HUES6 (cell line): ENCODE measurements around the gene FRK.
"Not testable (repeated sequence)": the region's sequence is repeated elsewhere in the genome, so short reads cannot be mapped to it uniquely, and the experiment has no call there.

ENCODE experiments used
- H3K27ac ChIP-seq: 2 replicates; pipeline ENCODE4 v1.7.0; 2013; ENCODE audit warnings: low read depth, mild to moderate bottlenecking, low read length, inconsistent platforms
- H3K27me3 ChIP-seq: 2 replicates; pipeline ENCODE4 v1.6.1; 2013; ENCODE audit warnings: low read length; ENCODE audit not compliant: control insufficient read depth, insufficient read depth
- H3K36me3 ChIP-seq: 2 replicates; pipeline ENCODE4 v1.6.1; 2013; ENCODE audit warnings: low read length; ENCODE audit not compliant: control insufficient read depth, insufficient read depth
- H3K4me1 ChIP-seq: 2 replicates; pipeline ENCODE4 v1.6.1; 2013; ENCODE audit warnings: low read length; ENCODE audit not compliant: control insufficient read depth, insufficient read depth
- H3K4me3 ChIP-seq: 2 replicates; pipeline ENCODE4 v1.5.1; 2013; ENCODE audit warnings: low read depth, low read length
- H3K9ac ChIP-seq: one replicate; pipeline ENCODE4 v1.6.1; 2013; ENCODE audit warnings: mild to moderate bottlenecking, low read length
- H3K9me3 ChIP-seq: 2 replicates; pipeline ENCODE4 v1.6.1; 2013; ENCODE audit warnings: low read depth, low read length; ENCODE audit not compliant: control insufficient read depth, insufficient read depth

The FRK gene

GRCh38 chr6:115888687-115889470, 171.8 kb downstream of the FRK start:
- H3K4me1 ChIP-seq, H3K9ac ChIP-seq, H3K27me3 ChIP-seq, H3K27ac ChIP-seq, H3K9me3 ChIP-seq, H3K4me3 ChIP-seq, H3K36me3 ChIP-seq: not testable (repeated sequence)

DNA sequence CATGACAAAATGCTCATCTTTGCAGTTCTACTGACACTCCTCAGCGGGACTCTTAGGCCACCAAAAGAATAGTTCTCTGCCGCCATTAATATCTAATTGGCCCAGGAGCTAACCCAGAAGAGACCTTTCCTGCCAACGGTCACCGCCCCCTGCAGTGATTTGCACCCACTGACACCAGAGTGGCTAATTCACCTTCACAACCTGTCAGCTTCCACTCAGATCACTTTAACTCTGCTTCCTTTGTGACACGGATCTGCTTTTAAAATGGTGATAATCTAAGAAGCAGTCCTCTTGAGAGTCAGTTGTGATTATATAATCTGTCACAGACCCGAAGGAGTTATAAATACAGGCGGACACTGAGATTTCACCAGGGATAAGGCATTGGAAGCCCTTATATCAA, 172.8 kb downstream of the FRK start:
- H3K27me3 ChIP-seq, result no peaks in the 10 kb centered on the region
- no peaks in the 10 kb centered on the region for H3K9me3 ChIP-seq

GRCh38 chr6:115885636-115886366, 174.9 kb downstream of the FRK start:
- no peaks in the 10 kb centered on the region for H3K9me3 ChIP-seq
- H3K9ac ChIP-seq, result no peak overlapping the region
- H3K27ac ChIP-seq, result no peak overlapping the region
- no peak overlapping the region for H3K4me3 ChIP-seq
- H3K4me1 ChIP-seq, result peaks cover 3% of the 10 kb centered on the region; the same call in 1 of the 2 replicates
- no peaks in the 10 kb centered on the region for H3K27me3 ChIP-seq
- H3K36me3 ChIP-seq, result no peaks in the 10 kb centered on the region

More for the DNA sequence above, 172.8 kb downstream of the FRK start:
- Histone ChIP-seq H3K9ac (no peak overlapping the region), H3K4me1 (no peaks in the 10 kb centered on the region), H3K36me3 (no peaks in the 10 kb centered on the region), H3K4me3 (no peak overlapping the region), H3K27ac (no peak overlapping the region)

GRCh38 chr6:115882771-115883170, 177.9 kb downstream of the FRK start:
- H3K27me3 ChIP-seq, result no peaks in the 10 kb centered on the region
- H3K4me3 ChIP-seq, result no peak overlapping the region
- no peaks in the 10 kb centered on the region for H3K9me3 ChIP-seq
- no peak overlapping the region for H3K9ac ChIP-seq
- H3K4me1 ChIP-seq, result peaks cover 3% of the 10 kb centered on the region; the same call in 1 of the 2 replicates
- no peak overlapping the region for H3K27ac ChIP-seq
- H3K36me3 ChIP-seq, result no peaks in the 10 kb centered on the region

- Histone ChIP-seq H3K27me3 (no peaks in the 10 kb centered on the region), H3K36me3 (no peaks in the 10 kb centered on the region), H3K9me3 (no peaks in the 10 kb centered on the region), H3K27ac (no peak overlapping the region), H3K9ac (no peak overlapping the region), H3K4me3 (no peak overlapping the region), H3K4me1 (peaks cover 3% of the 10 kb centered on the region; the same call in 1 of the 2 replicates)
Observed at GRCh38 chr6:115882174-115882573, 178.5 kb downstream of the FRK start.
